ENCODE measurements around the gene BICDL1.

DNA sequence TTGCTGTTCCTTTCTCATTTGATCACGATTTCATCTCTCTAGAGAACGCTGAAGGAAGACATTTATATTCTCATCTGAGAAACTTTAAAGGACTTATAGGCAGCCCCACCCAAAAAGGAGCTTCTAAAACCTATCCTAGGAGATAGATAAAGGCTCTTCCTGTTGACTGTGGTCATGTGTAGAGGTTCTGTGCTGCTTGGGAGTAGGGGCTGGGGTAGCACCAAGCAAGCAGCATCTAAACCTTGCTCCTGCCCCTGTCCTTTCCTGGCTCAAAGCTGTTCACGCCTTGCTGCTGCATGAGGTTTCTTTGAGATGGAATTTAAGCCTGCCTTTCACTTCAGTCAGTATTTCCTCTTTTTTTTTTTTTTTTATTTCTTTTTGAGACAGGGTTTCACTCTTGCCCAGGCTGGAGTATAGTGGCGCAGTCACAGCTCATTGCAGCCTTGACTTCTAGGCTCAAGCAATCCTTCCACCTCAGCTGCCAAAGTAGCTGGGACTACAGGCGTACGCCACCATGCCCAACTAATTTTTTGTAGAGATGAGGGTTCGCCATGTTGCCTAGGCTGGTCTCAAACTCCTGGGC lies 86.1 kb downstream of the BICDL1 start:
- TF ChIP-seq CTCF (conservative IDR thresholded peaks at IDR 0.05; ENCODE audit: low read depth, low read length) (no peak), EZH2phosphoT487 (IDR thresholded peaks at IDR 0.05; ENCODE audit: borderline replicate concordance, low read length) (no peak)

Data from PC-3 (cell line).